PC-3 (cell line): ENCODE results near the gene CA10. TPM values are rescaled to one million over a fixed set of nuclear protein-coding genes. Genes with fewer than 3 reads are reported as not detected.

ENCODE experiments used
- ATAC-seq: fragments of 200-7000 bp; cut with Tn5 transposase; 2 replicates; pipeline ENCODE4 v1.9.1; 2020; ENCODE audit warnings: mild to moderate bottlenecking, moderate library complexity
- BruUV-seq: library from RNA; stranded (reverse); fragments of 400-500 nt; replicated peaks from 2 replicates; lab custom pipeline; 2021; lab: Mats Ljungman, UMichigan
- CTCF ChIA-PET: fragments of 300-600 bp; sonication (Branson Sonifier 250); formaldehyde crosslinking; loops from one replicate; lab custom pipeline; 2022; ENCODE audit warnings: antibody characterized with exemption; lab: Charles Lee
- POLR2A ChIA-PET: fragments of 300-600 bp; sonication (Branson Sonifier 250); formaldehyde crosslinking; loops from one replicate; lab custom pipeline; 2022; ENCODE audit warnings: antibody characterized with exemption; ENCODE audit not compliant: unreplicated experiment; lab: Charles Lee
- DNase-seq: peaks from one replicate; pipeline ENCODE4 v3.0.0-alpha.2; 2015
- H2AFZ ChIP-seq: fragments of 300-600 bp; sonication (generic); 2 replicates; pipeline ENCODE4 v1.6.0; 2016; ENCODE audit warnings: antibody characterized with exemption, low read length
- H3F3A ChIP-seq: fragments of 300-600 bp; sonication (generic); one replicate; pipeline ENCODE4 v1.6.0; 2017; ENCODE audit warnings: antibody characterized with exemption, low read length, control low read depth, mild to moderate bottlenecking; ENCODE audit not compliant: unreplicated experiment
- H3K27ac ChIP-seq: fragments of 300-600 bp; sonication (generic); 2 replicates; pipeline ENCODE4 v1.5.1; 2016; ENCODE audit warnings: mild to moderate bottlenecking, low read length
- H3K27me3 ChIP-seq: fragments of 300-600 bp; sonication (generic); 2 replicates; pipeline ENCODE4 v1.6.1; 2016; ENCODE audit warnings: low read length, mixed read lengths
- H3K36me3 ChIP-seq: fragments of 300-600 bp; sonication (generic); 2 replicates; pipeline ENCODE4 v1.6.1; 2016; ENCODE audit warnings: low read depth, mixed run types, low read length, mixed read lengths
- H3K4me1 ChIP-seq: fragments of 300-600 bp; sonication (generic); 2 replicates; pipeline ENCODE4 v1.5.1; 2016; ENCODE audit warnings: low read length; ENCODE audit not compliant: insufficient read depth
- H3K4me2 ChIP-seq: fragments of 300-600 bp; sonication (generic); 2 replicates; pipeline ENCODE4 v1.6.0; 2016; ENCODE audit warnings: low read length
- H3K4me3 ChIP-seq: fragments of 300-600 bp; sonication (generic); 2 replicates; pipeline ENCODE4 v1.5.1; 2016; ENCODE audit warnings: mild to moderate bottlenecking, low read length, mixed read lengths
- H3K79me2 ChIP-seq: fragments of 300-600 bp; sonication (generic); 2 replicates; pipeline ENCODE4 v1.6.1; 2017; ENCODE audit warnings: low read length, mixed read lengths
- H3K9ac ChIP-seq: fragments of 300-600 bp; sonication (generic); 2 replicates; pipeline ENCODE4 v1.6.0; 2016; ENCODE audit warnings: mild to moderate bottlenecking, low read length
- H3K9me2 ChIP-seq: fragments of 300-600 bp; sonication (generic); replicated peaks from 2 replicates; pipeline ENCODE4 v1.6.1; 2016; ENCODE audit warnings: mixed run types, low read length, mixed read lengths
- H3K9me3 ChIP-seq: fragments of 300-600 bp; sonication (generic); 2 replicates; pipeline ENCODE4 v1.6.1; 2016; ENCODE audit warnings: low read length, mixed read lengths
- H4K20me1 ChIP-seq: fragments of 300-600 bp; sonication (generic); 2 replicates; pipeline ENCODE4 v1.6.1; 2016; ENCODE audit warnings: low read length, mixed read lengths
- EZH2 ChIP-seq: fragments of 300-600 bp; sonication (generic); IDR thresholded peaks from one replicate; pipeline ENCODE4 v1.6.1; 2017; ENCODE audit warnings: antibody characterized with exemption, mild to moderate bottlenecking, low read length; ENCODE audit not compliant: unreplicated experiment
- EZH2phosphoT487 ChIP-seq: fragments of 300-600 bp; sonication (generic); IDR thresholded peaks from 2 replicates; pipeline ENCODE4 v1.6.1; 2018; ENCODE audit warnings: mild to moderate bottlenecking, antibody characterized with exemption, low read length, borderline replicate concordance
- intact Hi-C: fragments of 100-400 bp; cut with micrococcal nuclease; formaldehyde crosslinking; loops from 2 replicates; pipeline ENCODE4 v1.9.0; 2023
- total RNA-seq: library from RNA; depleted of rRNA; stranded (reverse); fragments of >200 nt; gene quantifications from 2 replicates; pipeline ENCODE4 v1.2.3, GENCODE V29; 2014
- TF ChIP-seq, protein P1 (sequence below): fragments of 300-600 bp; sonication (generic); conservative IDR thresholded peaks from 2 replicates; pipeline ENCODE4 v1.5.1; 2017; ENCODE audit warnings: antibody characterized with exemption, low read depth, mild to moderate bottlenecking, low read length

Gene CA10
- total RNA-seq, 1 experiment from 2014 or later, result not detected

DNA sequence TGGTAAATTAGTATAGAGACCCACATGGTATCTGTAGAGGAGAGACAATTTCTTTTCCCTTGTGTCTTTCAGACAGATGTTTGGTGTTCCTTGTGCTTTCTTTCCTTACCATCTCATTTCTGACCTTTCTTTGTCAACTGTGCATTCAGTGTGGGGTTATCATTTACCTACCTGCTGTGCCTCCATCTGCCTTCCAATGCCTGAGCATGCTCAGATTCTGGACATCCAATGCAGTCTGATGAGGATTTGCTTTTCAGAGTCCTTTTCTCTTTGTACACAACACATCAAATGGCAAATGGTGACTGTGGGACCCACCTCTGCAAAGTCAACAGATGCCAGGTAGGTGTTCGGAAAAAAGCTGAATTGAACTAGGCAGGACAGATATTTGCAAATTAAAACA is 364.8 kb downstream of the CA10 start:
- H3K27ac ChIP-seq, result no peak overlapping the region
- no peaks in the 10 kb centered on the region for H3K9me3 ChIP-seq
- TF ChIP-seq EZH2phosphoT487, result no peak
- TF ChIP-seq, protein P1, sequence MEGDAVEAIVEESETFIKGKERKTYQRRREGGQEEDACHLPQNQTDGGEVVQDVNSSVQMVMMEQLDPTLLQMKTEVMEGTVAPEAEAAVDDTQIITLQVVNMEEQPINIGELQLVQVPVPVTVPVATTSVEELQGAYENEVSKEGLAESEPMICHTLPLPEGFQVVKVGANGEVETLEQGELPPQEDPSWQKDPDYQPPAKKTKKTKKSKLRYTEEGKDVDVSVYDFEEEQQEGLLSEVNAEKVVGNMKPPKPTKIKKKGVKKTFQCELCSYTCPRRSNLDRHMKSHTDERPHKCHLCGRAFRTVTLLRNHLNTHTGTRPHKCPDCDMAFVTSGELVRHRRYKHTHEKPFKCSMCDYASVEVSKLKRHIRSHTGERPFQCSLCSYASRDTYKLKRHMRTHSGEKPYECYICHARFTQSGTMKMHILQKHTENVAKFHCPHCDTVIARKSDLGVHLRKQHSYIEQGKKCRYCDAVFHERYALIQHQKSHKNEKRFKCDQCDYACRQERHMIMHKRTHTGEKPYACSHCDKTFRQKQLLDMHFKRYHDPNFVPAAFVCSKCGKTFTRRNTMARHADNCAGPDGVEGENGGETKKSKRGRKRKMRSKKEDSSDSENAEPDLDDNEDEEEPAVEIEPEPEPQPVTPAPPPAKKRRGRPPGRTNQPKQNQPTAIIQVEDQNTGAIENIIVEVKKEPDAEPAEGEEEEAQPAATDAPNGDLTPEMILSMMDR, result no peak
- no peak for TF ChIP-seq EZH2
- no peaks in the 10 kb centered on the region for H4K20me1 ChIP-seq
- ChIA-PET POLR2A (no interaction called here), CTCF (no interaction called here)
- intact Hi-C loops, result no loop called here
- H3K9ac ChIP-seq, result no peak overlapping the region
- H3K4me1 ChIP-seq, result no peaks in the 10 kb centered on the region
- ATAC-seq, result no peak
- no TSS peak for BruUV-seq
- no peak overlapping the region for H3K4me3 ChIP-seq
- no peaks in the 10 kb centered on the region for H3K27me3 ChIP-seq
- H2AFZ ChIP-seq, result no peak overlapping the region
- DNase-seq, result no peak
- H3K36me3 ChIP-seq, result no peaks in the 10 kb centered on the region
- H3K9me2 ChIP-seq, result no peaks in the 10 kb centered on the region
- no peaks in the 10 kb centered on the region for H3F3A ChIP-seq
- no peak overlapping the region for H3K4me2 ChIP-seq
- no peaks in the 10 kb centered on the region for H3K79me2 ChIP-seq

DNA sequence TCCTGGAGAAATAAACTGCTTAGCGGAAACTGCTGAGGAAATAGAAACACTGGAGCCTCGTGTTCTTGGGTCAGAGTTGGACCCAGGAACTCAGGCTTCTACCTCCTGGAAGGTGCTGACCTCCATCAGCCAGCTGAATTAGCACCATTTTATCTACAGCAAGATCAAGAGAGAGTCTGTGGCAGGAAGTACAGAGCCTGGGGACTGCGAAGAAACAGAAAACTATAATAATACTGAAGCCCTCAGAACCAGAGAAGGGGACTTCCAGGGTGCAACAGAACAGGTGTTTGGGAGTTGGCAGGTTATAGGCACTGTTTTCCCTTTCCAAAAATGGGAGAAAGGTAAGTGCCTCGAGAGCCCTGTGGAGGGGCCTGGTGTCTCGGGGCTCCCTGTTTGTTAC is 379.7 kb downstream of the CA10 start:
- ChIA-PET POLR2A (no interaction called here), CTCF (no interaction called here)
- intact Hi-C loops, result no loop called here
- TF ChIP-seq, protein P1, result no peak
- TF ChIP-seq EZH2 (no peak), EZH2phosphoT487 (no peak)
- Histone ChIP-seq H3K36me3 (no peaks in the 10 kb centered on the region), H3K4me1 (no peaks in the 10 kb centered on the region), H3K79me2 (no peaks in the 10 kb centered on the region), H3K4me2 (no peak overlapping the region), H2AFZ (no peak overlapping the region), H3K9me3 (no peaks in the 10 kb centered on the region), H3F3A (no peaks in the 10 kb centered on the region), H3K27ac (no peak overlapping the region), H3K4me3 (no peak overlapping the region), H3K9ac (no peak overlapping the region), H4K20me1 (no peaks in the 10 kb centered on the region), H3K9me2 (no peaks in the 10 kb centered on the region), H3K27me3 (no peaks in the 10 kb centered on the region)
- DNase-seq (no peak), ATAC-seq (no peak)
- no TSS peak for BruUV-seq

DNA sequence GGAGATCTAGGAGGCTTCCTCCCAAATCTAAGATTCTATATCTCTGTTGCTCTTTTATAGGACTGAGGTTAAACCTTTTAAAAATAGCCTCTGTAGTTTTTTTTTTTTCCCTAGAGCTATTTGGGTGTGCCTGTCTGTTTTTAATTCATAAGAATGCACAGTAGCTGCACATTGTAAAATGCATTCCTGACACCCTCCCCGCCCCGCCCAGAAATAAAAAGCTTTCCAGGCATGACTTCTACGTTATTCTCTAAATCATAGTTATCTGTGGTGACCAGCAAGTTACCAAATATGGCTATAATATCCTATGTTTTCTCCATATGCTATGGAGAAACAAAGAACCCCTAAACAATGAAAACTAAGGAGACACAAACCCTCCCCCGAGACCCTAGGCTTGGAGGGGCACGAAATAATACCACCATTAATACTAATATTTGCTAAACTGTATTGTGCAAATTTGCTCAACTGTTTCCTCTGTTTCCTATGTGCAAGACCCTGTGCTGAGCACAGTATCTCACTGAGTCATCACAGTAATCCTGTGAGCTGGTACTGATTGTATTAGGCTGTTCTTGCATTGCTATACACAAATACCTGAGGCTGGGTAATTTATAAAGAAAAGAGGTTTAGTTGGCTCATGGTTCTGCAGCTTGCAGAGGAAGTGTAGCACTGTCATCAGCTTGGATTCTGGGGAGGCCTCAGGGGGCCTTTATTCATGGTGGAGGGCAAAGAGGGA is 388.3 kb downstream of the CA10 start:
- Histone ChIP-seq H3K9ac (no peak overlapping the region), H4K20me1 (no peaks in the 10 kb centered on the region), H3K27ac (0 out of 2 replicates have a peak overlapping the region, but pooled peaks have one; percentile 17), H2AFZ (no peak overlapping the region), H3K4me2 (no peak overlapping the region; the same call in 1 of the 2 replicates), H3F3A (no peaks in the 10 kb centered on the region), H3K9me2 (no peaks in the 10 kb centered on the region), H3K9me3 (no peaks in the 10 kb centered on the region), H3K4me1 (peaks cover 17% of the 10 kb centered on the region), H3K27me3 (no peaks in the 10 kb centered on the region), H3K79me2 (no peaks in the 10 kb centered on the region), H3K4me3 (no peak overlapping the region), H3K36me3 (no peaks in the 10 kb centered on the region)
- peak; percentile 46 for DNase-seq
- ChIA-PET POLR2A (interaction anchor here (0.6 kb wide), 3 partner anchors 48 to 76 kb away, joined by 3 to 5 read pairs (median 4); no protein-coding TSS in a partner anchor), CTCF (interaction anchor here (0.6 kb wide), 1 partner anchor 335 kb away, joined by 9 read pairs; no protein-coding TSS in a partner anchor)
- TF ChIP-seq, protein P1, result no peak
- TF ChIP-seq EZH2phosphoT487 (no peak), EZH2 (no peak)
- BruUV-seq, result no TSS peak
- ATAC-seq, result no peak
- intact Hi-C loops, result no loop called here
